Stimulated activated CD8-positive, alpha-beta memory T cell treated with anti-CD3 and anti-CD28 coated beads, Interleukin-4, amount 100 ng/mL, for 24 hours (primary cell): Measurements from ENCODE around the gene SLCO2A1.

Source experiments
- DNase-seq: peaks from one replicate; pipeline ENCODE4 v3.0.0-alpha.2; 2020; ENCODE audit warnings: low read depth

SLCO2A1 gene

DNA sequence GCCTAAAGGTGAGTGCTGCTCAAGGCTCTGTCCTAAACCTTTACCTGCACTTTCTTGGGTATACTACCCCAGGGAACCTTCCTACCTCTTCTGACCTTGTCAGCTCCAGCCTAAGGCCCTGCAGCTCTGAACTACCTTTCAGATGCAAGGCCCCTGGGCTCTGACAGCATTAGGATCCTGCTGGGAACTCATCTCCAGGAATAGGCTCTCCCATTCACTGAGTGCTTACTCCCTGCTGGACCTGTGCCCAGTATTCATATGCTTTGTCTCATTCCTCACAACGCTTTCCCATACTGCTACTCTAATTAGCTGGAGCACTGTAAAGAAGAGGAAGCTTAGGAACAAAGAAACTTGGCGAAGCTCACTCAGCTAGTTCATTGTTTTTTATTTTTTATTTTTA, 80.3 kb downstream of the SLCO2A1 start:
- DNase-seq = no peak

DNA sequence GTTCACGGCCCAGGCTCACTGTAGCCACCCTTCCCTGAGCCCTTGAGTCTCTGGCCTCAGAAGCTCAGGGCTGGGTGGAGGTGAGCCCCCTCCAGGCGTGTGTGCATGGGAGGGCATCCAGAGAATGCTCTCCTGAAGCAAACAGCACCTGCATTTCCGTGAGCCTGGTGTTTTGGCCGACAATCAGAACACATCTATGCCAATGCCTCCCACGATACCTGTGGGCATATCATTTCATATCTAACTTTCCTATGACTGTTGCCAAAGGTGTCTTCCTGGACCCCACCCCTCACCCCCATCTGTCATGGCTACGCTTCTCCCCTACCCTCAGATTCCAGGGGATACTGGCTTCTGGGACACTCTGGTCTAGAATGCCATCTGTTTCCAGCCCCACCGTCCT, 80.7 kb downstream of the SLCO2A1 start:
- DNase-seq = no peak

DNA sequence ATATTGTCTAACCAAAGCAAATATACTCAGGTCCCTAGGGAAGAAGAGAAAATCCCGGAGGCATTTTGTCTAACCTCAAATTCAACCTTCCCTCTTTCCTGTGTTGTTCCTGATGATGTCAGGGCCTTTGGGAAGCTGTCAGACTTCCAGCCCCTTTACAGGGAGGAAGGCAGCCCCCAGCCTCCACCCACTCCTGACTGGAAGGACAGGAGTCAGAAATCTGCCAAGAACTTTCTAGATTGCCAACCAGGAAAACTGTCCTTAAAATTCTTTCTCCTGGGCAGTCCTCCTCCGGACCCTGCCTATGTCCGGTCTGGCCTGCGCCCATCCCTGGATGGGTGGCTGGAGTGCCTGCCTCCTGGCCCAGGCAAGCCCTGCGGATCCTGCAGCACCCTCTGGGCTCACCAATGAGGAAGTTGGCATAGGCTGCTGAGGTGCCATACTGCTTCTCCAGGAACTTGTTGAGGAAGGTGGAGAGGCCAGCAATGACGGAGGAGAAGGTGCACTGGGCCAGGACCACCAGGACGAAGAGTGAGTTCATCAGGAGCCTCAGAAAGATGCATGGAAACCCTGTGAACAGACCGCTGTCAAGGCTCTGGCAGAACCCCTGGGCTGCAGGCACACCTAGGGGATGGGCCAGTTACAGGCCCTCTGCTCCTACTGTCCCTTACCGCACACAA, 81.5 kb downstream of the SLCO2A1 start:
- DNase-seq = no peak

DNA sequence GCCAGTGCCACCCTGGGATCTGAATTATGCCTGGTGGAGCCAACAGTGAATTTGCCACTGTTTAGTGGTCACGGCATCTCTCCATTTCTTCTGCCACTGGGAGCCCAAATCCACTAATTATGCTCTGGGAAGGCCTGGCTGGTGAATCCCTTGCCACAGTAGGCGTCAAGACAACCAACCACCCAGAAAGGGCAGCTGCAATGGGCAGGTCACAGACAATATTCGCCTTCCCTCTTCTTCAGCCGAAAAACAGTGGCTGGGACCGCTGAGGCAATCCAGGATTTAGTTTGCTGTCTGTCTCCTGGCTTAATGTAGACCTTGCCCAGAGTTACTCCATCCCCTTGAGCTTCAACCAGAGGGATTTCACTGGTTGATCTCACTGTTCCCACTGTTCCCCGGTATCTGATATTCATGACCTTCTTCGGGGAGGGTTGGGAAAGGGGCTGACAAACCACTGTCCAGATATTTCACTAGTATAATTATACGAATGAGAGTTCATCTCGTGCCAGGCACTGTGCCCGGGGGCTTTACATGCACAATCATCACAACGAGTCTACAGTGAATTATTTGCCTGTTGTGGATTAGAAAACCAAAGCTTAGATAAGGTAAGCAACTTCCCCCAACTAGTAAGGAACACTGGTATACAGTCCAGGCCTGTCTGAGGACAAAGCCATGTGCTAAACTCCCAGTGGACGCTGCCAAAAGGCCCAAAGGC, 84.2 kb downstream of the SLCO2A1 start:
- no peak for DNase-seq

DNA sequence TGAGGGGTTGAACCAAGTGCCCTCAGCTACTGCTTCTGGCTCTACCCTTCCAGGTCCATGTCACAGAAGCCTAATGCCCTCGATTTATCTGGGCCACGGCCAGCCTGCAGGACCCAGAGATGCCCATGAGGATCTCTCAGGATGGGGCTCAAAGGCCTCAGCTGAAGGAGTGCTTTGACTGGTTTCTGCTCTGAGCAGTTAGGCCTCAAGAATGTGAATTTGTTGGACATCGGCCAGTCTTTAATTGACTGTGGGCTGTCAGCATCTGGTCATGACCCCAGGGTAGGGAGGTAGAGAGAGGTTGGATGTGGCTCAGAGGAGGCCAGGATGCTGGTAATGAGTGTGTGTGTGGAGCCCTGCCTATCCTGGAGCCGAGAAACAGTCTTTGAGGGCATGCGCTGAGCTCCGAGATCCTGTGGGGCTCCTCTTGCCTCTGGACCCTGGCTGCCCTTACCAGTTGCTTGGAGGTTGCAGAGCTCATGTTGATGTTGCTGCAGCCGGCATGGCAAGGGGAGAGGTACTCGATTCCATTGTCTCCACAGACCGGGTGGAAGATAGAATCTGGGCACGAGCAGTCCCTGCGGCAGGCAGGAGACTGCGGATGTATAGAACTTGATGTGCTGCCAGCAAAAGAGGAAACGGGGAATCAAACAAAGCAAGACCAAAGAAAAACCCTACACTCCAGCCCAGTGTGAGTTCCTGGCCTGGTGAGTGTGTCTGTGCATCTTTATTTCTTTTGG, 84.9 kb downstream of the SLCO2A1 start:
- no peak for DNase-seq

DNA sequence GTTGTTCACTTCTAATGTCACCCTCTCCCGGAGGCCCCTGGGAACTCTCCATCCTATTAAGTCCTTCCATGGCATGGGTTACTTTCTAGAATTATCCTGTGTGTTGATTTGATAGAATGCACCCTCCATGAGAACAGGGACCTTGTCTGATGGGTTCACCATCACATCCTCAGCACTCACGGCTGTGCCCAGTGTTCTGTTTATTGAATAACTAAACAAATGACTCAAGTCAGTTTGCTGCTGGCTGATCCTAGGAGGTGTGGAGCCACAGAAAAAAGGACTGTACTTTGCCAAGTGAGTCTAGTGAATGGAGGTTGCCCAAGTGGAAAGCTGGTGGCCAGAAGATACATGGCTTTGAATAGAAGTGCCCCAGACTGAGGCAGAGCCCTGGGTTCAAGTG, 85.5 kb downstream of the SLCO2A1 start:
- DNase-seq = no peak

DNA sequence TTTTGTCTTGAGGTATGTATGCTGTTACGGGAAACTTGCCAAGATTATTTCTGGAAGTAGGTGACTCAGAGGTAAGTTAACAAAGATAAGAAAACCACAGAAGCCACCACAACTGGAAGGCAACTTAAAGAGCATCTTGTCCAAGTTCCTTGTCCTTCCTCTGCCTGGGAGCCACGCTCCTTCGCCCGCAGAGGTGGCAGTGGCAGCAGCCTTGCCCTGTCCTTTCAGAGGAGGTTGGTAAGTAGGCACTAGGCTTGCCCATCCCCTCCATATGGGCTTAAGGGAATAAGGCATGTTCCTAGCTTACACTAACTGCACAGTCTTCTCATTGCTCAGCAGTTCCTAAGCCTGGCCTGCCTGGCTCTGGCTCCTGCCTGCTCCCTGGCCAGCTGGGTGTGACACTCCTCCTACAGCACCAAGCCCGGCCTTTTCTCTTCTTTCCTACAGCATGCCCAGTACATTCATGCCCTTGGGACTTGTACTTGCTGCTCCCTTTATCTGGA, 86.0 kb downstream of the SLCO2A1 start:
- no peak for DNase-seq

DNA sequence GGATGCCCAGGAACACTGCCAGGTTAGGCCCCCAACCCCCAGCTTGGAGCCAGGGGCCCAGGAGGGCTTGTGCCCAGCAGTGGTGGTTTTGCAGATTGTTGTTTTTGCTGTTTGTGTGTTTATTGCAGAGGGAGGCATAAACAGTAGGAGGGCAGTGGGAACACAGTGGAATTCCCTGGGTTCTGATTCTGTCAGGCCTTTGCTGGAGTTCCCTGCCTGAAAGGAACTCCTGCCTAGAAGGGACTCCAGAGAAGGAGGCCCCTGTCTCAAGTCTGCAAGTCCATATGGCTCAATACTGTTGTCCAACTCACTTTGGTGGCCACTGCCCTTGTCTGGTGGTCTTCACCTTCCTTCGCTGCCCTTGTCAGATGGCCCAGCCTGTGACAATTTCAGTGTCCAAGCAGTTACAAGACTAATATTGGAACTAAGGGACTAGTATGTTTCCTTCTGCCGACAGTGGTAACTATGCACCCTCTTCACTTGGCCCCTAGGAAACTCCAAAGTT, 86.6 kb downstream of the SLCO2A1 start:
- no peak for DNase-seq

DNA sequence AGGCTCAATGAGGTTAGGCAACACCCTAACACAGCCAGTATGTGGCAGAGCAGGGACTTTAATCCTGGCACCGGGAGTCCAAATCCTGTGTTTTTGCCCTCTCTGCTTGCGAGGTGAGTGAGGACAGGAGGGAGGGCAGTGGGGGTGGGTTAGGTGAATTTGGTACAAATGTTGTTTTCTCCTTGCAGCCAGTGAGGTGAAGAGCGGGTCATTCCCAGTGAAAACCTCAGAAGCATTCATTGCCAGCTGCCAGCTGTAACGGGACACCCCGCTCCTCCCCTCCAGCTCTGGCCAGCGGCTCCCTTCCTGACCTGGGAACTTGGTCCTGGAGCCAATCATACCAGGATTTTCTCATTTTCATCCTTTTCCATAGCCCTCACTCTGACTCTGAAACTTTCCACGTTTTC, 88.3 kb downstream of the SLCO2A1 start:
- DNase-seq = no peak

DNA sequence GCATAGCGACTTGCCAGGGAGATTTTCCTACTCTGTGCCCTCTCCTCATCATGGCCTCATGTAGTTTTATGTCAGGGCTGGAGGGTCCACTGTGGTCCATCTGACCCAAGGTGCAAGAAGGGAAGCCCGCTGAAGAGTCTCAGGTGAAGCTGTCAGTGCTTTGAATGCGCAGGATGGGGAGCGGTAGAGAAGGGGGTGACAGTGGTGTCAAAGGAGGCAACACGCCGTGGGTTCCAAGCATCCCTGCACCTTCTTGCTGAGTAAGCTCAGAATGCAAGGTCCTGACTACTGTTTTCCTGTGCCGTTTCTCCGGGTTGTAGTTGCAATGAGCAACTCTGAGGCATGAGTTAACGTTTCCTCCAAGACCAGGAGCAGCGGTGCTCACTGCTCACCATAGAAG, 89.2 kb downstream of the SLCO2A1 start:
- DNase-seq = no peak

DNA sequence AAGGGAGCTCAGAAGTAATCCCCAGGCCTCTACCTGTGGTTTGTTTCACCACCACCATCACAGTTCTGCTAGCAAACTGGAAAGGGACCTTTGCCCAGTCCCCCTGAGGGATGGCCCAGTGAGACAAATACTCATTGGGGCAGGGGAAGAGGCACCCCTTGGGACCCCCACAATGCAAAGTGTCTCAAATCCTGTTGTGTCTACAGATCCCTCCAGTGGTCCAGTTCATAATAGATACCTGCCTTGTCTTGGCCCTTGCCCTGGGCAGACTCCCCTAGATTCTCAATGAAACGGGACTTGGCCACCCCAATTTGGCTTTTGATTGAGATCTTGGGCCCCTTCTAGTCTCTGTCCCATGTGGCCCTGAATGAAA, 90.3 kb downstream of the SLCO2A1 start:
- DNase-seq = no peak

DNA sequence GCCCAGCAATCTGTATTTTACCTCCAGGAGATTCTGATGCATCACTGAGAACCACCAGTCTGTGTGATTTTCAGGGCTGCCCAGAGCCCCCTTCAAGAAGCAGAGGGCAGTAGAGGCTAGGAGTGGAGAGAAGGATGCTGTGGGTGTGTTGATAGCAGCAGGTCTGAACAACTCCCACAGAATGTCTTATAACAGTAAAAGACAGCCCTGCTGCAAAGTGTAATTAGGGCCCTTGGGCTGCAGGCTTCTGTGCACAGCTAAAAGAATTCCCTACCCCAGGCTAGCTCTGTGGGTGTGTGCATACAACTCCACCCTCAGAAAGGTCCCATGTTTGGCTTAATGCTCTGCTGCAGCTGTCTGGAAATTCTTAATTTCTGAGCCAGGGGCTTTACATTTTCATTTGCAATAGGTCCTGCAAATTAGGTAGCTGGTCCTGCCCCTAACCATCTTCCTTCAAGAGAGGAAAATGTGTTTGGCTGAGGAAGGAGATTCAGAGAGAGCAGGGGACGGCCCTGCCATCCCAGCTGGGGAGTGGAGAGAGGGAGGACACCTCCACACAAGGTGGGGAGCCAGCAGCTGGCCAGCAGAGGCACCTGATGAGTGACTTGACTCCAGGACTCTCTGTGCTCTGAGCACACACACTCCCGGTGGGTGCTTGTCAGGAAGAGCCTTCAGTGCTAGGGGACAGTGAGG, 90.8 kb downstream of the SLCO2A1 start:
- DNase-seq = no peak

DNA sequence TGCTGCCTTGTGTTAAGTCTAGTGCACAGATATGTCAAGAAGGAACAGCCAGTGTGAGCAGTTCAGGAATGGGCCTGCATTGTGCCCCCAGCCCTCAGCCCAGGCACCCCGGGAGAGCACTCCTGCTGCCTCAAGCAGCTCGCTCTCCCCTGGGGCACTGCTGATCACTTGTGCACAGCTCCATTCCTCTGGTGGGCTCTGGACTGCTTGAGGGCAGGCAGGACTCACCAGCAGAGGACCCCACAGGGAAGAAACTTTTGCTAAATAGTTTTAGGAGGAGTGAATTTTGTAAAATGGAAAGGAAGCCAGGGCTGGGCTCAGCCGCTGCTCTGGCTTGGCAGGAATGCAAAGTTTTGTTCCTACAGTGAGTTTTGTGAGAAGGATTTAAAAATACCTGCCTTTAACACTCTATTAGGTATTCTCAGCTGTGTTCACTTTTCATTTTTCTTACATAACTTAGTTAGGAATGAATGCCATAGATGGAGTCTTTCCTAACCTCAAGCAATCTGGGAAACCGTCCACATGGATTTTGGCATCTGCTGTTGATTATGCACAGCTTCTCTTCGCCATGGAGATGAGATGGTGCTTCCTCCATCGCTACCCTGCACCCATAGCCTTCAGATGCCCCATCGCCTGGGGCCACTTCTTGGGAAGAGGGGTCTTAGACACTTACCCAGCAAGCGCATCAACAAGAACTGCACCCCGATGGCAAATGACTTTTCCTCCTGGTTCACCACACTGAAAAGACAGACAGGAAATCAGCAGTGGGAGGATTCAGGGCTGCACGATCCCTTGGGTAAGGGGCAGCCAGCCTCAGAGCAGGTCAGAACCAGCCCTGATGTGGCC, 91.7 kb downstream of the SLCO2A1 start:
- DNase-seq = no peak

DNA sequence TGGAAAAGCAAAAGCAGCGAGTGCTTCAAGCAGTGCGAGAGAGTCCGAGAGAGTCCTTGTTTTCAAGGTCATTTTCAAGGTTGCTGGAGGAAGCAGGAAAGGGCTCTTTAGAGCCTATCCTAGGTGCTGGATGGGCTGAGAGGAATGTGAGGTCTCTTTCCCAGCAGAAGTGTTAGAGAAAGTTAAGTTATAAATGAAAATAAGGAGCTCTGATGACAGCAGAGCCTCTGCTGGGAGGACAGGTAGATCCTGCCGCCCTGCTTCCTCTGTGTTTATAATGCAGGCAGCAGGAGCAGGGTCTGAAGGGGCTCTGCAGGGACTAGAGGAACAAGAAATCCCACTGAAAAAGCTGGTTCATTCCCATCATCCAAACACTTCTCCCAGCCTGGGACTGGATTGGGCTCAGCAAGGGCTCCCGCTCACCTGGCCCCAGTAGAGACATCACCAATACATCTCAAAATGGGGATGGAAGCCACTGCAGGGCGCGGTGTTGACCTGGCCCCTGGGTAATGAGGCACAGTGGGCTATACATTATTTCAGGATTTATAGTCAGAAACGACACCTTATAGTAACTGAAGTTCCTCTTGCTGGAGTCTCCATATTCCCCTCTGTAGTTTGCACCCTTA, 92.6 kb downstream of the SLCO2A1 start:
- DNase-seq = no peak

DNA sequence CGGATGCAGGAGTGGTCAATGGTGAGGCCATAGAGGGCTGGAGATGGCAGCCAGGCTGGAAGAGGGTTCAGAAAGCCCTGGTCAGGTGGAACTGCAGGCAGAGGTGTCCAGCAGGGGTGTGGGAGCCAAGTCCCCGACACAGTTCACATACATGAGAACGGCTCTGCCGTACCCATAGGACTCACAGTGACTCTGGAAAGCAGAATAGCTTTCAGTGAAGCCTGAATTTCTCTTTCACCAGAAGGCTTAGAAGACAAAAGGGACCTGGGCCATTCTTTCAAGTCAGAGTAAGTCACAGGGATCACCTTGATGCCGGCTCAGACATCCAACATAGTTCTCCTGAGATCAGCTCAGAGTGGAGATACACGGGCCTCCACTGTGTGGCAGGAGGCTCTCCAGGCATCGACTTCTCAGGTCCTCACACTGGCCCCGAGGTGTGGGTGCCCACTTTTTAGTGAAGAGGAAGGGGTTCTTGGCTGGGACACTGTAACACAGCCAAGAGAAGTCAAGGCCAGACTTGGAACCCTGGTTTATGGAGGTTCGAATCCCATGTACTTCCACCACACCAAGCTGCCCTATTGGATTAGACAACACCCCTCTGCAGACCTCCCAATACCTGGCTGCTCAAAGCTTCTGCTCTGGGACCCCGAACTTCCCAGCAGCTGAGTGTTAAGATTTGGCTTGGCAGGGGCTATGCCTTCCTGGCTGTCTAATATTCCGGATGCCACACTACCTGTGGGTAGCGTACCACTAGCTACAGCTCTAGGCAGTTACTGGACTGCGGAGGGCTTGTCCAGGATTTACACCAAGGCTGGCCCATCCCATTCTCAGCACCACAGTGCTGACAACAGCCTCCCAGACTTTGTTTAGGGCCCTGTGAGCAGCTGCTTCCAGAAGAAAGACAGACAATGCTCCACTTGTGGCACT, 93.6 kb downstream of the SLCO2A1 start:
- DNase-seq = no peak

DNA sequence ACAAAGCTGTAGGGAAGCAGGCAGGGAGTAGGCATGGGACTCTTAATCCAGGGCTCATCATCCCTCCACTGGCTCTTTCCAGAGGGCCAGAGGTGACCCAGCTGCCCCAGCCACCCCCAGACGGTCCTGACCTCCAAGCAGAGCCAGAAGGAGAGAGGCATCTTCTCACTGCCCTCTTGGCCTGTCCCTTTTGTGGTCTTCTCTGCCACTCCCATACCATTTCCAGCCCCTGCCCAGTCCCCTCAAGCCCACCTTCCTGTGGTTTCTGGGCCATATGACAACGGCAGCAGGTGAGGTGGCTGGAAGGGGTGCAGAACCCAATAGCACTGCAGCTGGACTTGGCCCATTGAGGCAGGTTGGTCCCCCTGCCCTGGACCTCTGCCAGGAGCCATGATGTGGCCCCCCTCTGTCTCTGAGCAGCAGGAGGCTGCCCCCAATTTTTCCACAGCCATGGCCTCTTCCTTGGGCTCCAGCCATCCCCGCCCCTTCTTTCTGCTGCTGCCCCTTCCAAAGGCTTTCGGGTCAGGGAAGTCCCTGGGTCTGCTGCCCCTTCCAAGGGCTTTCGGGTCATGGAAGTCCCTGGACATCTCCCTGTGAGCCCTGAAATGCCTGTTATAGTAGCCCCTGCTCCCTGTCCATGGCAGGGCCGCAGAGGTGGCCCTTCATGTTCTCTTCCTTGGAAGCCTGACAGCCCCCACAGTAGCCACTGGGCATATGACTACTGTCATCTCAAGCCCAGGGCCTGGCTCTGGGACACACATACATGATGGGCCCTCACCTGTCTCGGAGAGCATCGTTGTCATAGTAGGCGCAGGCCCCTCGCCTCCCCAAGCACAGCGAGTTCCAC, 94.5 kb downstream of the SLCO2A1 start:
- no peak for DNase-seq

DNA sequence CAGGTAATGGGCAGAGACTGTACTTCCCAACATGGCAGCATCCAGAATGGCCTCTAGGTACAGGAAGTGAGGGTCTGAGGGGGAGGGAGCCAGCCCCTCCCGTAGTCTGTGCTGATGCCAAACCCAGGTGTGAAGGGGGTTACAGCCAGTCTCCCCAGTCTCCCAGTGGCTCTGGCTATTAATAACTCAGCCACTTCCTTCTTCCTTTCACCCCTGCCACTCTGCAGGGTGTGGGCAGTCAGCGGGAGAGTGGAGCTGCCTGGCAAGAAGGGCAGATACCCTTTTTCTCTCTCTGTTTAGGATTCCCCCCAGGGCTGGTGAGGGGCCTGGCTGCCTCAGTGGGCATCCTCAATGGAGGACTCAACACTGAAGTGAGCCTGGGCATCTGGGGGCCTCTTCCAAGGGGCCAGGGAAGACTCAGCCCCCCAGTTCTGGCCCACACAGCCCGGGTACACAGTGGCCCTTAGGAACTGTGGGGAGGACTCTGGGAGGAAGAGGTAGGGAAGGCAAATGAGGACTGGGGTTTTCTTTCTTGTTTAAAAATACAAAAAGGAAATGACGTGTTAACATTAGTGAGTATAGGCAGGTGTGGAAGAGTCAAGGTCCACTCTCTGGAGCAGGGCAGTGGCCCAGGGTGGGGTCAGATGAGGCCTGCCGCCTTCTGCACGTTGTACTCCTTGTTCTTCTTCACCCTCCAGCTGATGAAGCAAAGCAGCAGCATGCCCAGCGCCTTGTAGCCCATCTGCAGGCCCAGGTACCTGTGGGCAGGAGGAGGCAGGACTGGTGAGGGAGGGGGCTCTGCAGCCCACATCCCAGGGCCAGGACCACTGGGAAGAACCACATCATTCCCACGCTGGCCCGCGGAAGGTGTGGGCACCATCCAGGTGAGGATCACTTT, 95.4 kb downstream of the SLCO2A1 start:
- no peak for DNase-seq
